Raji (cell line): ENCODE data around the gene EVA1B.

Source experiments
- POLR2A ChIP-seq: IDR thresholded peaks from 2 replicates; pipeline ENCODE4 v1.6.1; 2011; ENCODE audit warnings: low read depth, low read length, control low read depth; ENCODE audit not compliant: insufficient read depth

EVA1B gene

GRCh38 chr1:36351227-36351977 is 28.0 kb upstream of the EVA1B start:
- TF ChIP-seq POLR2A, result no peak

GRCh38 chr1:36350659-36351226 is 27.3 kb upstream of the EVA1B start:
- TF ChIP-seq POLR2A, result no peak

GRCh38 chr1:36349839-36350238 is 26.4 kb upstream of the EVA1B start:
- no peak for TF ChIP-seq POLR2A

- no peak for TF ChIP-seq POLR2A
These were observed 25.8 kb upstream of the EVA1B start for GRCh38 chr1:36349241-36349671.

GRCh38 chr1:36346741-36347370 is 23.4 kb upstream of the EVA1B start:
- no peak for TF ChIP-seq POLR2A

DNA sequence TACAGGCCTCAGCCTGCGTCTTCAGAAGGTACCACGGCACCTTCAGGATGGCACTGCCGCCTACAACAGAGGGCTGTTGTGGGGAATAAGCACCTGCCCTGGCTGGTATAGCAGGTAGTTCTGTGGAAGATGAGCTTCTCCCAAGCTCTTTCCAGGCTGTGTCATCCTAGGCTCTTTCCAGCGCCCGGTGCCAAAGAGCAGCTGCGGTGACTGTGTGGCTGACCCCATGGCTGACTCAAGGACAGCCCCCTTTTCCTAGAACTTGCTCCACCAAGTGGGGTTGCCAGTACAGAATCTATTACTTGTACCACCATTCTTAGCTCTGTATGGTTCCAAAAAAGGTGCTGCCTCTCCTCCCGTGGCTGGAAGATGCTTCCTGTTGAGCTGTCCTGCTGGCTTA is 21.9 kb upstream of the EVA1B start:
- TF ChIP-seq POLR2A, result no peak

- no peak for TF ChIP-seq POLR2A
These were observed 20.9 kb upstream of the EVA1B start for GRCh38 chr1:36344395-36344680.

DNA sequence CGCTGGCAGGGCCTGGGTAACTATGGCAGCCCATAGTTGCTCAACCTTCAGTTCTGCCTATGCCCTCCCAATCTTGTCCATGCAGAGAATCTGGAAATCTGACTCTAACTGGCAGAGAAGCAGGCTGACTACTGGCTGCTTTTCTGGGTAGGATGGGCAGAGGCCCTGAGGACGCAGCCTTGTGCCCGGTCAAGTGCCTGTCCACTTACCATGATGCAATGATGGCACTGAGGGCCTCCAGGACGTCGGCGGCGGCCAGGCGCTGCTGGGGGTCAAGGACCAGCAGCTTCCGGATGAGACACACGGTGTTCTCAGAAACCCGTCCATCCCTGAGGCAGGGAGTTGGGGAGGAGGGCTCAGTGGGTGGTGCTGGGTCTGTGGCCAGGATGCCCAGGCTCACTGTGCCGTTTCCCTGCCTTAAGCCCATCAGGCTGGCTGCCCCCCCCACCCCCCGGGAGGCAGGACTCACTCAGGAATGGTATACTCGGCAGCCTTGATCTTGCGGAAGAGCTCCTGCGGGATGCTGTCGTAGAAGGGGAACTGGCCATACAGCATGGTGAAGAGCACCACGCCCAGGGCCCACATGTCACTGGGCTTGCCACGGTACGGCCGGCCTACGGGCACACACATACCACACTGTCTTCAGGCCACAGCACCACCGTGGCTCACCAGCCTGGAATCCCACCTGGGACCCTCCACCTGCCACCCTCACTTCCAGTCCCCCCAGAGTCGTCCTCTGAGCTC is 20.4 kb upstream of the EVA1B start:
- no peak for TF ChIP-seq POLR2A

DNA sequence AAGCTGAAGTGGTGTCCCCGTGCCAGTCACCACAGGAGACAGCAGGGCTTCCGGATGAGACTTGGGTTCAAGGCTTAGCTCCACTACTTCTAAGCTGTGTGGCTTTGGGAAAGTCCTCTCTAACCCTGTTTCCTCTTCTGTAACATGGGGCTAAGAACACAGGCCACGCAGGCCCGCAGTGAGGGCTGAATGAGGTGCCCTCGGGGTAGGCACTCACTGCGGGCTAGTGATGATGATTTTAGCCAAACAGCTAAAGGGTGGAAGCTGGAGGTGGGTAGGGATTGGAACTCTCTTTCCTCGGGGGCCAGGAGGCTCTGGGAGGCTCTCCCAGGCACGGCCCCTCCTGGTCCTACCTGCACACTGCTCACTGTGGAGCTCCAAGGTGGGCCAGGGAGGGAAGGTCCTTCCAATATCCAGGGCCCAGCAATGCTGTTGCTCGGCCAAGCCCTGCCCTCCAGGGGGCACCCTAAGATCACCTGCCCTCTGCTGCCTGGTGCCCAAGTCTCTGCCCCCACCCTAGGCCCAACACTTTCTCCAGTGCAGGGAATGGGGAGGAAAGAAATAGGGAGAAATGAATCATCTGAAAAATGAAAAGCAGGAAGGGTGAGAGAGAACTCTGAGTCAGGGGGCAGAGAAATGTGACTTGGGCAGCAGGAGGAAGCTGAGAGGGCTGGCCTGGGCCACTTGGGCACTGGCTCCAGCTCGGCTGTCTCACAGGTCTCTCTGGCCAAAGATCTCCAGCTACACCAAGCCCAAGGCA is 19.2 kb upstream of the EVA1B start:
- no peak for TF ChIP-seq POLR2A

GRCh38 chr1:36341626-36342320 is 18.3 kb upstream of the EVA1B start:
- TF ChIP-seq POLR2A, result no peak

DNA sequence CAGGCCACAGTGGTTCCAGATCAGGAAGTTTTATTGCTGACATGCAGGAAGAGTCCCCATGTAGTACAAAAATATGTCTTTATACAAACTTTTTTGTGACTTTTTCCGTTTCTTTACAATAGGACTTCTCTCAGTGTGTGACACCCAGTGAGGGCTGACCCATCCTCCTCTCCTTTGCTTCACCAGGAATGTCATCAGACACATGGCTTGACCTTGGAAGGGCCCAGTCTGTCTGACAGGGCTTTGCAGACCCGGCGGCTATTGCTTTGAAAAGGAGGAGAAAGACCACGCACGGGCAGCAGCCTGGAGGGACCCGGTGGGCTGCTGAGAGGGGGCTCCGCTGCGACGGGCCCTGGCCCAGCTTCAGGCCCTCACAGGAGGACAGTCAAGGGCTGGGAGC is 16.2 kb upstream of the EVA1B start:
- TF ChIP-seq POLR2A, result no peak

GRCh38 chr1:36339215-36339614 is 15.8 kb upstream of the EVA1B start:
- TF ChIP-seq POLR2A, result no peak

DNA sequence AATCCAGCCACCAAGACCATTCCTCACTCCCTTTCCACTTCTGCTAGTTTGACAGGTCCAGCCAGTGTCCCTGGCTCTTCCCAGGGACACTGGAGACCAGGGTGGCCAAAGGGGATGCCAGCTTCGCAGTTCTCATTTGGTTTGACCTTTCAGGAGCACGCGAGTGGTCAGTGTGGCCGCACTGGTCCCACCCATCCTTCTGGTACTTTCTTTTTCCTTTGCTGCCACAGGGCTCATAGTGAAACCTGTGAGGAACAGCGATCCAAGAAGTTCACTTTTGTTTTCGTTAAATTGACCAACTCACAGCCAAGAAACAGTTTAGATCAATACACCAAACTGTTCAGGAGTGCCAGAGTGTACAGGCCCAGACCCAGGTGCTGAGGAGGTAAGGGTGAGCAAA is 14.4 kb upstream of the EVA1B start:
- no peak for TF ChIP-seq POLR2A

DNA sequence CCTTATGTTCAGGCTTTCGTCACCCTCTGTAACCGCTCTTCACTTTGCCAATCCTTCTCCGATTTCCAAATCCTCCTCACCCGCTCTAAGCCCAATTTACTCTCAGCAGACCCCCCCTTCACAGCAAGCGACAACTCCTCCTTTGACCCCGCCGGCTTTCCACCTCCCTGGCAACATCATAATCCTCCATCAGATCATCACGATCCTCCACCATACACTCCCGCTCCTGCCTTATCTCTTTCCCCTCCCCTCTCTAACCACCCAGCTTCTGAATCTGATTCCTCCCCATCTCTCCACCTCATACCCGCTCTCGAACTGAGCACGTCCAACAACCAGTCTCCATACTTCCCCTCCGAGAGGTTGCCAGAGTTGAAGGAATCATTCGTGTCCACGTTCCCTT is 7.5 kb upstream of the EVA1B start:
- TF ChIP-seq POLR2A, result no peak

DNA sequence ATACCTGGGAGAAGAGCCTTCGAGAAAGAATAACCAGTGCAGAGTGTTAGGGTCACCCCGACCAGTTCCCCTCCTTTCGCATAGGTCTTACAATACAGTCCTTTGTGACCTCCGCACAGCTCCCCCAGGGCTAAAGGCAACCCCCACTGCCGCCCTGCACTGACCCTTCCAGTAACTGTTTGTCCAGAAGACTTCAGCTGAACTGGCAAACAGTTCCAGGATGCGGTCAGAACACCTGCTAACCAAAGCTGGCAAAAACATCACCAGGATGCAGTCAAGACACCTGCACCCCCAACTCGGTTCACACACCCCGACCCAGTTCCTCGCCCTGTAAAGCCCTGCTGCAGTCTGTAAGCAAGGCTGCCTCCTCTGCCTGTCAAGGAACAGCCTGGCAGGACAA is 6.4 kb upstream of the EVA1B start:
- no peak for TF ChIP-seq POLR2A
